Lung (tissue), 12 donors: ENCODE data around the gene RAB3GAP1. TPM values are rescaled to one million over a fixed set of nuclear protein-coding genes. Genes with fewer than 3 reads are reported as not detected.

ENCODE experiments used
- ATAC-seq: fragments of 200-7000 bp; cut with Tn5 transposase; one replicate; pipeline ENCODE4 v1.9.1; 2020; ENCODE audit warnings: moderate number of reproducible peaks; ENCODE audit not compliant: insufficient read depth, low FRiP score
- DNase-seq, 3 donors: peaks; one replicate each; pipeline ENCODE4 v3.0.0-alpha.2; 2013 to 2017
- H3K27ac ChIP-seq, 2 donors: one replicate each; pipeline ENCODE4 v1.5.1; 2013; ENCODE audit warnings: mild to moderate bottlenecking in 2 of 2, moderate library complexity in 2 of 2, control low read depth in 1 of 2, inconsistent platforms in 1 of 2, low read depth in 1 of 2, low read length in 1 of 2
- H3K27me3 ChIP-seq, 3 donors: one replicate each; pipeline ENCODE4 v1.5.1; 2013; ENCODE audit warnings: low read length in 2 of 3; ENCODE audit not compliant: control insufficient read depth in 3 of 3, insufficient read depth in 3 of 3
- H3K36me3 ChIP-seq, 4 donors: one replicate each; pipeline ENCODE4 v1.5.1; 2013; ENCODE audit warnings: low read length in 4 of 4, mild to moderate bottlenecking in 1 of 4, moderate library complexity in 1 of 4; ENCODE audit not compliant: control insufficient read depth in 4 of 4, insufficient read depth in 4 of 4
- H3K4me1 ChIP-seq, 5 donors: one replicate each; pipeline ENCODE4 v1.5.1; 2013; ENCODE audit warnings: low read length in 5 of 5, mild to moderate bottlenecking in 2 of 5, moderate library complexity in 1 of 5; ENCODE audit not compliant: control insufficient read depth in 5 of 5, insufficient read depth in 5 of 5
- H3K4me3 ChIP-seq: one replicate; pipeline ENCODE4 v1.5.1; 2013; ENCODE audit warnings: mild to moderate bottlenecking, control low read depth, moderate library complexity
- H3K9ac ChIP-seq, 2 donors: one replicate each; pipeline ENCODE4 v1.5.1; 2013; ENCODE audit warnings: low read length in 2 of 2, control low read depth in 1 of 2; ENCODE audit not compliant: insufficient read depth in 1 of 2
- H3K9me3 ChIP-seq, 4 donors: one replicate each; pipeline ENCODE4 v1.5.1; 2013; ENCODE audit warnings: low read length in 3 of 4, mild to moderate bottlenecking in 1 of 4, moderate library complexity in 1 of 4; ENCODE audit not compliant: control insufficient read depth in 4 of 4, insufficient read depth in 3 of 4
- CTCF ChIP-seq: IDR thresholded peaks from 2 replicates; pipeline ENCODE4 v1.5.1; 2012; ENCODE audit warnings: mild to moderate bottlenecking; ENCODE audit errors: control extremely low read depth, extremely low read depth
- WGBS, 2 donors: extraction: QIAGEN DNeasy Blood & Tissue Kit; methylation state at CpG; one replicate each; pipeline ENCODE4 v1.1.7; 2013; 5-methylcytosine and 5-hydroxymethylcytosine counted together
- polyA plus RNA-seq, 2 donors: library from polyadenylated mRNA; stranded (reverse); fragments of 200-250 nt; gene quantifications; one replicate each; pipeline ENCODE4 v1.2.1, GENCODE V29; 2013
- total RNA-seq, 2 donors: library from RNA; depleted of rRNA in 1 of 2; stranded (reverse); fragments of >200 nt in 1 of 2; gene quantifications; one replicate each; pipeline ENCODE4 v1.2.1, GENCODE V29; 2014 to 2021
- donor health status: control.
- donor health status: control.
- donor health status: Bipolar disorder and iron deficiency.
- donor health status: healthy.
- donor health status: DM: yes; HTN: yes; CAD: no.

RAB3GAP1 gene
- total and polyA plus RNA-seq, 4 donors, result 15.2 to 107 (median 25.4) TPM

GRCh38 chr2:135183822-135184221 lies 131.7 kb downstream of the RAB3GAP1 start:
- no peak for ATAC-seq
- 81 to 83% methylated on average over 1 of the region's 1 CpG for WGBS, 2 donors

GRCh38 chr2:135186054-135186453 lies 134.0 kb downstream of the RAB3GAP1 start:
- Histone ChIP-seq H3K4me3 (no peak overlapping the region), H3K27ac (no peak overlapping the region), H3K9ac (no peak overlapping the region), H3K4me1 (no peaks in the 10 kb centered on the region), H3K27me3 (no peaks in the 10 kb centered on the region), H3K9me3 (peaks cover 0 to 2% (median 0%) of the 10 kb centered on the region in 4 donors), H3K36me3 (peaks cover 0 to 2% (median 0%) of the 10 kb centered on the region in 4 donors)
- peak in 1 of 3 donors; percentile 17 for DNase-seq
- 91 to 92% methylated on average over 5 of the region's 5 CpGs for WGBS, 2 donors
- no peak for TF ChIP-seq CTCF
- no peak for ATAC-seq

More at GRCh38 chr2:135183822-135184221, 131.7 kb downstream of the RAB3GAP1 start:
- H3K4me1 ChIP-seq, result no peaks in the 10 kb centered on the region
- H3K27me3 ChIP-seq, result no peaks in the 10 kb centered on the region
- no peak overlapping the region for H3K9ac ChIP-seq
- no peak for DNase-seq
- H3K4me3 ChIP-seq, result no peak overlapping the region
- H3K27ac ChIP-seq, result no peak overlapping the region
- TF ChIP-seq CTCF, result no peak
- peaks cover 0 to 5% (median 1%) of the 10 kb centered on the region in 4 donors for H3K36me3 ChIP-seq
- no peaks in the 10 kb centered on the region for H3K9me3 ChIP-seq

- Histone ChIP-seq H3K9me3 (peaks cover 0 to 6% (median 2%) of the 10 kb centered on the region in 4 donors), H3K27me3 (no peaks in the 10 kb centered on the region), H3K27ac (no peak overlapping the region), H3K4me3 (no peak overlapping the region), H3K36me3 (peaks cover 0 to 2% (median 0%) of the 10 kb centered on the region in 4 donors), H3K4me1 (no peaks in the 10 kb centered on the region), H3K9ac (no peak overlapping the region)
- WGBS, 2 donors, result 88 to 97% methylated on average over 3 of the region's 3 CpGs
- ATAC-seq (no peak), DNase-seq (no peak)
- no peak for TF ChIP-seq CTCF
Measured at GRCh38 chr2:135187270-135187669, 135.2 kb downstream of the RAB3GAP1 start.

- no peaks in the 10 kb centered on the region for H3K4me1 ChIP-seq
- H3K27ac ChIP-seq, result no peak overlapping the region
- no peaks in the 10 kb centered on the region for H3K27me3 ChIP-seq
- H3K36me3 ChIP-seq, result peaks cover 0 to 2% (median 0%) of the 10 kb centered on the region in 4 donors
- no peak for ATAC-seq
- WGBS, 2 donors, result 97% methylated on average over 1 of the region's 1 CpG
- DNase-seq, result no peak
- no peak overlapping the region for H3K4me3 ChIP-seq
- no peak overlapping the region for H3K9ac ChIP-seq
- TF ChIP-seq CTCF, result no peak
- peaks cover 0 to 6% (median 3%) of the 10 kb centered on the region in 4 donors for H3K9me3 ChIP-seq
Measured at GRCh38 chr2:135189148-135189547, 137.1 kb downstream of the RAB3GAP1 start.
